ENCODE data around the gene KRT8.

The KRT8 gene

GRCh38 chr12:52925717-52926595, 21.1 kb upstream of the KRT8 start:
- no peak for DNase-seq

DNA sequence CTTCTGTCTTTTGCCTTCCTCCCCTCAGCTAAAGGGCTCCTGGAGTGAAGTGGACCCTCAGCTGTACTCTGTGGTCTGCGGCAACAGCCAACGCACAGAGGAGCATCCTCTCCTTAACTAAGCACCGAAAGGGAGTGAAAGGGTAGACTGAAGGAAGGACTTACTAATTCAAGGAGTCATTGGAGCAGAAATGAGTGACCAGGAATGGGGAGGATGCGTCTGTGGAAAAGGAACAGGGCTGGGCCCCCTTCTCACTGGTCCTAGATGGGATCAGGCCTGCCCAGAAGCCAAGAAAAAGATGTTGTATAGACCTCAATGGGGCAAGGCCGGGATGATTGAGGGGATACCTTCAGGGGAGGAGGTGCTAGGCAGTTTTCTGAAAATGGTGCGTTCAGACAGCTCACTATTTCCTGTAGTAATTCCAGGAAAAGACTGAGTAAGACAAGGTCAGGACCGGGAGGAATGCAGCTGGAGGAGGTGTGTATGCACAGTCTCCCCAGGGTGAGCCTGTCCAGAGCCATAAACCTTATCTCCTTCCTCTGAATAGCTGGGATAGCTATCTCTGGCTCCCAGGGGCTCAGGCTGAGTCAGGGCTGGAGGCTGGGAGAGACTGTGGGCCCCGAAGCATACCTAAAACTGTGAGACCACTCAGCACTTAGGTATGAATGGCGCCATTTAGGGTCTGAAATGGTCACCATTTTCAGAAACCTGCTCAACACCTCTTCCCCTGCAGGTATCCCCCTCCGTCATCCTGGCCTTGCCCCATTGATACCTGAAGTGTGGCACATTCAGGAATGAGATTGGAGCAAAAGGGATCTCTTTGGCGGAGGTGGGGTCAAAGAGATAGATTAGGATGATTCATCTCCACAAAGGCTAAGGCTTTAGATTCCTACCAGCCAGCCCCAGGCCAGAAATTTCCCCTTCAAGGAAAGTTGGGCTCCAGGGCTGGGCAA, 20.2 kb upstream of the KRT8 start:
- no peak for DNase-seq

DNA sequence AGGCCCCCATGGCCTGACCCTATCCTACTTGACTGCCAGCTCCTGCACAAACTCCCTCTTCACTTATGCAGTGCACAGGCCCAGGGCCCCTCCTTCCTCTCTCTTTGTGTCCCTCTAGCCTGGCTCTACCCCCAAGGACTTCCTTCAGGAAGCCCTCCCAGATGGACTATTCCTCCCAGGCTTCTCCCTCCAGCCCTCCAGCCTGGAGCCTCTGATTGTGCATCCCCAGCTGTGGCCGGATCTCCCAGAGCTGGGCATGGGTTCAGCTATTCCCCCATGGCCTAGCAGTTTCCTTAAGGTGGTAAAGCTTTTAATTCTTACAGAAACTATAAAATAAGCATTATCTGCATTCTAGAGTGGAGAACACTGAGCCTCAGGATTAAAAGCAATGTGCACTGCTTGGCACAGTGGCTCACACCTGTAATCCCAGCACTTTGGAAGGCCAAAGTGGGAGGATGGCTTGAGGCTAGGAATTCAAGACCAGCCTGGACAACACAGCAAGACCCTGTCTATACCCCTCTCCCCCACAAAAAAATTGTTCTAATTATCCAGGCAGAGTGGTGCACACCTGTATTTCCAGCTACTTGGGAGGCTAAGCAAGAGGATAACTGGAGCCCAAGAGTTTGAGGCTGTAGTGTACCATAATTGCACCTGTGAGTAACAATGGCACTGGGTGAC, 16.8 kb upstream of the KRT8 start:
- no peak for DNase-seq

- no peak for DNase-seq
Observed at GRCh38 chr12:52920937-52921336, 16.1 kb upstream of the KRT8 start.

DNA sequence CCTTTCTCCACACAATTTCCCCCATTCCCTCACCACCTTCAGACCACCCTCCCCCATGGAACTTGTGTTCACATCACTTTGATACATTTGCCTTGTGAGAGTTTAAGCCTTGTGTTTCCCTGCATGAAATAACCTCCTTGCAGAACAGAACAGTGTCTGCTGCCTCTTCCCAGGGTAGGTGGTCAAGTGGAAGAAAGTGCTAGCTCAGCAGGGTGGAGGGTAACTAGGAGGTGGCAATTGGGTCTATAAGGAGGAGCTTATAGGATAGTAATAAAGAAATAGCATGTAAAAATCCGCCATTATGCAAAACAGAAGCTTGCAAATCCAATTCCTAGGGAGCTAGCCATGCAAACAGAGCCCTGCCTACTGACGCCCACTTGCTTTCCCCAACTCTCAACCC, 13.9 kb upstream of the KRT8 start:
- no peak for DNase-seq

DNA sequence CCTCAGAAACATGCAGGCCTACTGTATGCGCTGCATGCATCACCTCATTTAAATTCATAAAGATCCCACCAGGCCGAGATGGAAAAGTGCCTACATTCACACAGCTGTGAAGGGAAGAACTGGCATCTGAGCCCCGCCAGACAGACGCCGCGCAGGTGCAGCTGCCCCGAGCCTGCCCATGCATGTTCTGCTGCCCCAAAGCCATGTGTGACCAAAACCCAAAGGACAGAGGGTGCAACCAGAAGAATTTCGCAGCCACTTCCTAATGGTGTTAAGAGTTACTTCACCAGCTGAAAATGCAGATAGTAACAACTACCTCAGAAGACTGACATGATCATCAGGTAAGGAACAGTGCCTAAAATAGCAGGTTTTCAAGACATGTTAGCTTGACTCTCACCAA, 13.5 kb upstream of the KRT8 start:
- DNase-seq, result no peak

DNA sequence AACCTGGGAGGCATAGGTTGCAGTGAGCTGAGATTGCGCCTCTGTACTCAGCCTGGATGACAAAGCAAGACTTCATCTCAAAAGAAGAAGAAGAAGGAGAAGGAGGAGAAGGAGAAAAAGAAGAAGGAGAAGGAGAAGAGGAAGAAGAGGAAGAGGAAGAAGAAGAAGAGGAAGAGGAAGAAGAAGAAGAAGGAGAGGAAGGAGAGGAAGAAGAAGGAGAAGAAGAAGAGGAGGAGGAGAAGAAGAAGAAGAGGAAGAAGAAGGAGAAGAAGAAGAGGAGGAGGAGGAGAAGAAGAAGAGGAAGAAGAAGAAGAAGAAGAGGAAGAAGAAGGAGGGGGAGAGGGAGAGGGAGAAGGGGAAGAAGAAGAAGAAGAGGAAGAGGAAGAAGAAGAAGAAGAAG, 12.9 kb upstream of the KRT8 start:
- no peak for DNase-seq

- no peak for DNase-seq
Observed at GRCh38 chr12:52916216-52916615, 11.3 kb upstream of the KRT8 start.

DNA sequence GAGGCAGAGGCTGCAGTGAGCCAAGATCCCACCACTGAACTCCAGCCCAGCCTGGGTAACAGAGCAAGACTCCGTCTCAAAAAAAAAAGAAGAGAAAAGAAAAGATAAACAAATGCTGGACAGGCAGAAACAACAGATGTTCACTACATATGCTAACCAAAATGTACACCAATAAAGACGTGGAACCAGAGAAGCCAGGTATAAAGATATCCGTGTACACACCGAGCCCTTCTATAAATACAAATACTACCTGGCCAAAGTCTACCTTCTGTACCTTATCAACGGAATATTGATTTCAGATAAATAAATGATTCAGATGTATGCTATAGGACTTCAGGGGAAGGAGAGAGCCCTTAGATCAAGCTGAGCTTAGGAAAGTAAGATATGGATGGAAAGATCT, 10.8 kb upstream of the KRT8 start:
- no peak for DNase-seq

- no peak for DNase-seq
Observed at GRCh38 chr12:52914576-52915121, 9.8 kb upstream of the KRT8 start.

DNA sequence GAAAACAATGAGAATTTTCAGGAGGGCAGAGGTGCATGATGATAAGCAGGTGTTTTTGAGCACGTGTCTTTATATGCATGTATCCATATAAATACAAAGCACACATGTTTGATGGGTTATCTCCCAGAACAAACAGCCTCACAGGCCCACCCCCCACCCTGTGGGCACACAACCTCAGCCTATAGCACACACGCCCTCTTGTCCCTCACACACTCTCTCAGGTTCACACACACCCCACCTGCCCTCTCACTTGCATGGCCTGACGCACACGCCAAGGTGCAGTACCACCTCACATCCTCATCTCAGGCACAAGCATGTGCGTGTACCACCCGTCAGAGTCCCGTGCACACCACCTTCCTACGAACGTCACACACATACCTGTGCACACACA, 8.6 kb upstream of the KRT8 start:
- DNase-seq, result no peak

- no peak for DNase-seq
Observed at GRCh38 chr12:52912711-52913430, 8.0 kb upstream of the KRT8 start.

DNA sequence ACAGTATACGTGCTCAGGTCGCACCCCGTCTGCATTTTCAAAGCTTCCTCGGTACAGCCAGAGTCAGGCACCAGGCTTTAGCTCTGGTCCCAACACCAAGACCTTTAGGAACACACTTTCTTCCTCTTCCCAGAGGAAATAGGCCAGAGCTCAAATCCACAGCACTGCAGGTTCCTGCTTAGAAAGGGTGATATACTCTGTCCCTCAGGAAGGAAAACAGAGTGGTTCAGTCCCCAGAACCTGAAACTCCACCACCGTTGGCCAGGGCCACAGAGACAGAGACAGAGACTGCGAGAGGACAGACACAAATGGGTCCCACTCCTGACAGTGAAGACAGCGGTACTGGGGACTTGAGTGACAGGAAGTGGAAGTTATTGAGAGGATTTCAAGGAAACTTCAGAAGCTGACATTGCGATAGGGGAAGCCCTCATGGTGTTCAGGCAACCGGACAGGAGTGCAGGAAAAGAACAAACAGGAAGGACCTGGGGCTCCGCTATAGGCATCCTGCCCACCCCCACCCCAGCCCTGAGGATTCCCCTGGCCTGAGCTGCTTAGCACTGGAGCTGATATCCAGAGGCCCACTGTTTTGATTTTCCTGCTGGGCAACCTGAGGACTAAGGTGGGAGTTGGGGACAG, 5.5 kb upstream of the KRT8 start:
- DNase-seq, result no peak

DNA sequence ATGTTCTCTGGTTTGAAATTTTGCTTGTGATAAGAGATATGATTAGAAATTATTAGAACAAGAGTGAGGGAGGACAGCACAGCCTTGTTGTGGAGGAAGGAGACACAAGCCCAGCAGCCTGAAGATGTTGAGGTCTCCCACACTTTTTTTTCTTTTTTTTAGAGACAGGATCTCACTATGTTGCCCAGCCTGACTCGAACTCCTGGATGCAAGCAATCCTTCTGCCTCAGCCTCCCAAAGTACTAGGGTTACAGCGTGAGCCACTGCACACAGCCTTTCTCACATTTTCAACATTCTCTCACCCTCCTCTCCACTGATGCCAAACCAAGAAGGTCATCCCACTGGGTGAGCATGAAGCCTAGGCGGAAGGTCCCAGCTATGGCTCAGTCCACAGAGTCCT, 4.9 kb upstream of the KRT8 start:
- DNase-seq, result no peak

- DNase-seq, result no peak
Observed at GRCh38 chr12:52909331-52909730, 4.5 kb upstream of the KRT8 start.

DNA sequence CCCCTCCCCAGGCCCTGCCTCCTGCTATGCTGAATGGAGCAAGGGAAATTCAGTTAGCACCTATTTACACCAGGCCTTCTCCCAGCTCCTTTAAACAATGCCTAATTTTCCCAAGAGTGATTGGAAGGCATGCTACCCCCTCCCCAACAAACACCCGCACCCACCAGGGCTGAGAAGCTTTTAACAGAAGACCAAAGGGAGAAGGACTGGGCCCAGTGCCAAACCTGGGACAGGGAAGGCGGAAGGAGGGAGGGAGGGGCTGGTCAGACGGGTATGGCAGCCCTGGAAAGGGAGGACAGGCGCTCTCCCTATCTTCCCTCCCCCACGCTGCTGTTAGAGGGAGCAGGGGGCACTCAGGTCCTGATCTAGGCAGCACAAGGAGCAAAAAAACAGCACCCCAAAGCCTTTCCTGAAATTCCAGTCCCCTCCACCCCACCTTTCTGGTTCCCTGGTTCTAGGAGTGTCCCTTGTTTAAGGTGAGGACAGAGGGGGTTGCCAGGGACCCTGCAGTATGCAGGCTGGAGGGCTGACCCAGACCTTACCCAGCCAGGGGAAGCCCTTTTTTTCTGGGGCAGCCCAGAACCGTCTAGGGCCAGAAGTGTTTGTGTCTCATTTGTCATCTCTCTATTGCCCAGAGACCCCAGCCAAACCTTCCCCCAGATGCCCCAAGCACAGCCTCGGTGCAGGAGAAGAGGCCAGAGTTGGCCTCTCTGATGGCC, 2.4 kb upstream of the KRT8 start:
- no peak for DNase-seq

DNA sequence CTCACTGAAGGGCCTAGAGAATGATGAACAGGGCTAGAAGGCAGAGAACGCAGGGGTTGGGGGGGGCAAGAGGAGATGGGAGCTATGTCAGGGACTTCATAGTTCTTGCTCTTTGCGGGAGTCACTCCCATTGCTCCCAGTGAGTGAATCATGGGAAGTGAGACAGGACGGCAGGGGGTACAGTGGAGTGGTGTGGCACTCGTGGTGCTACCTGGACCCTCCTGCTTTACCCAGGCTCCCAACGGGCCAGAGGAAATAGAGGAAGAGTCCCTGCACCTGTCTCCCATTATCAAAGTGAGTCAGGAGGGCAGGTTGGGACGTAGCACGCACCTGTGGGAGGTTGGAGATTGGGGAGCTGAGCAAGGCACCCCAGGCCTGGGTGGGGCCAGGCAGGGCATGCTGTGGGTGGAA, 1.3 kb upstream of the KRT8 start:
- DNase-seq, result no peak

DNA sequence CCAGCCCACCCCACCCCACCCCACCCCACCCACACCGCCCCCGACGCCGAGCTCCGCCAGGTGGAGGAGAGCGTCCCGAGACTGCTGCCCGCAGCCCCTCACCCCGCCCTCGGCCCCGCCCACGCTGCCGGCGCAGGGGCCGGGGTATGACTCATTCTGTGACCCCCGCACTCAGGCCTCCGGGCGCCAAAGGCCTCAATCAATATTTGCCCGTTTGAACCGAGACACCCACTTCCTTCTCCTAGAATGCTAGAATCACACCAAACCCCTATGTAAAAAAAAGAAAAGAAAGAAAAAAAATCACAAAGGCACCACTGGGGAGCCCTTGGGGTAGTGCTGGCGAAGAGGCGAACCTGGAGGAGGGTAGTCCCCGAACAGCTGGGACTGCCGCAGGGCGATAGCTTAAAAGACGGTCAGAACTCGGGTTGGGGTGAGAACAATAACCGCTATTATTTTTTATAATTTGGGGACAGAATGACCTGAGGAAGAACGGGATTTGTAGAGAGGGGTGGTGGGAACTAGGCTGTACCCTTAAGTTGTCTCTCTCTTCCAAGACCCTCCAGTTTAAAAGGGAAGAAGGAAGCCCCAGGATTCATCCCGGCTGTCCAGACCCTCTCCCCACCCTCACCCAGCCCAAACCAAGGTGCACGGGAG, 894 bp downstream of the KRT8 start:
- DNase-seq, result peak; percentile 6 to 19

DNA sequence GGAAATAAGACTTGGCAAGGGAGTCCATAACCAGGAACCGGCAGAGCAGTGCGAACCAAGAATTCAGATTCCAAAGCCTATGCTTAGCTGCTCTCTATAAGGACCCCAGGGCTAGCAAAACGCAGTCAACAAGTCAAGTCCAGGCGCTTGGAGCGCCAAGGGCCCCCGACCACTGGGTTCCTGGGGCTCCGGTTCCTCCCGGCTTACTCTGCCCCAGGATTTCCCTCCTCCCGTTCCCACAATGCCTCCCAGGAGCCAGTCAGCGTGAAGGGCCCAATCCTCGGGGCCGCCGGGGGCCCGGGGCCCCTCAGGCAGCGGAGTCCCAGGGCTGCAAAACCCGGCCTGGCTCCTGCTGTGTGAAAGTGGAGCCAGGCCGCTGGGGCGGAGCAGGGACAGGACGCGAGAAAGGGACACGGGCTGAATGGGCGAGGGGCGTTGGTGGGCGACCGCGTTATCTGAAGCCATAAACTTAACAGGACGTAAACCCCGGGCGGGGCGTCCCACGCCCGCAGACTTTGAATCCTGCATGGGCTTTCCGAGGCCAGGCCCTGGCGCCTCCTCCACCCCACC, 1.5 kb downstream of the KRT8 start:
- DNase-seq, result peak; percentile 60 to 62

Data from CD4-positive, alpha-beta T cell treated with Interleukin-1 beta for 1 hour (primary cell).